ENCODE measurements around the gene PAFAH1B2.
"Not testable (repeated sequence)": the region's sequence is repeated elsewhere in the genome, so short reads cannot be mapped to it uniquely, and the experiment has no call there.

PAFAH1B2 gene

GRCh38 chr11:117128289-117128688 is 15.8 kb upstream of the PAFAH1B2 start:
- no peak for DNase-seq

- not testable (repeated sequence) for DNase-seq
These were observed 13.7 kb upstream of the PAFAH1B2 start for GRCh38 chr11:117130396-117130795.

- no peak for DNase-seq
These were observed 13.2 kb upstream of the PAFAH1B2 start for GRCh38 chr11:117130879-117131278.

GRCh38 chr11:117134431-117134830 is 9.7 kb upstream of the PAFAH1B2 start:
- no peak for DNase-seq

- not testable (repeated sequence) for DNase-seq
These were observed 9.1 kb upstream of the PAFAH1B2 start for GRCh38 chr11:117134979-117135378.

- DNase-seq, result not testable (repeated sequence)
These were observed 6.6 kb upstream of the PAFAH1B2 start for GRCh38 chr11:117137223-117138086.

GRCh38 chr11:117143390-117143789 is 697 bp upstream of the PAFAH1B2 start:
- peak; percentile 47 for DNase-seq

- peak; percentile 81 for DNase-seq
These were observed 648 bp downstream of the PAFAH1B2 start for GRCh38 chr11:117144477-117145392.

GRCh38 chr11:117145393-117145761 is 1.3 kb downstream of the PAFAH1B2 start:
- DNase-seq, result peak; percentile 44

GRCh38 chr11:117146521-117146920 is 2.4 kb downstream of the PAFAH1B2 start:
- DNase-seq, result peak; percentile 59

- DNase-seq, result no peak
These were observed 8.0 kb downstream of the PAFAH1B2 start for GRCh38 chr11:117152066-117152465.

- no peak for DNase-seq
These were observed 10.4 kb downstream of the PAFAH1B2 start for GRCh38 chr11:117154468-117154867.

GRCh38 chr11:117157507-117157906 is 13.4 kb downstream of the PAFAH1B2 start:
- no peak for DNase-seq

GRCh38 chr11:117159892-117160291 is 15.8 kb downstream of the PAFAH1B2 start:
- no peak for DNase-seq

GRCh38 chr11:117160826-117161225 is 16.7 kb downstream of the PAFAH1B2 start:
- DNase-seq, result no peak

- DNase-seq, result no peak
These were observed 22.4 kb downstream of the PAFAH1B2 start for GRCh38 chr11:117166491-117166890.

- DNase-seq, result no peak
These were observed 25.6 kb downstream of the PAFAH1B2 start for GRCh38 chr11:117169736-117170135.

- no peak for DNase-seq
These were observed 26.1 kb downstream of the PAFAH1B2 start for GRCh38 chr11:117170210-117170609.

- no peak for DNase-seq
These were observed 26.9 kb downstream of the PAFAH1B2 start for GRCh38 chr11:117171007-117171403.

GRCh38 chr11:117171404-117172061 is 27.4 kb downstream of the PAFAH1B2 start:
- no peak for DNase-seq

GRCh38 chr11:117172724-117173421 is 28.8 kb downstream of the PAFAH1B2 start:
- DNase-seq, result no peak

GRCh38 chr11:117175104-117175503 is 31.0 kb downstream of the PAFAH1B2 start:
- DNase-seq, result no peak

GRCh38 chr11:117175781-117176180 is 31.7 kb downstream of the PAFAH1B2 start:
- DNase-seq, result no peak

All from HCEC 1CT (cell line).